Heart left ventricle (tissue), 16 donors: Measurements from ENCODE around the gene KLF7. TPM values are rescaled to one million over a fixed set of nuclear protein-coding genes. Genes with fewer than 3 reads are reported as not detected.

ENCODE experiments used
- ATAC-seq, 4 donors: fragments of 200-7000 bp; cut with Tn5 transposase; one replicate each; pipeline ENCODE4 v1.9.1; 2020 to 2022; ENCODE audit warnings: moderate library complexity in 4 of 4, mild to moderate bottlenecking in 3 of 4, moderate number of reproducible peaks in 1 of 4
- DNase-seq, 5 donors: peaks; one replicate each; pipeline ENCODE4 v3.0.0-alpha.2; 2020
- H3K27ac ChIP-seq, 12 donors: fragments of 200-600 bp; sonication (generic) in 4 of 12; one replicate each; pipeline versions ENCODE4 v1.5.0 to v1.8.0; 2016 to 2022; ENCODE audit warnings: mild to moderate bottlenecking in 2 of 12
- H3K27me3 ChIP-seq, 9 donors: fragments of 200-600 bp; sonication (generic) in 2 of 9; one replicate each; pipeline versions ENCODE4 v1.5.1 to v1.8.0; 2016 to 2022; ENCODE audit warnings: mild to moderate bottlenecking in 3 of 9
- H3K36me3 ChIP-seq, 9 donors: fragments of 200-600 bp; sonication (generic) in 2 of 9; one replicate each; pipeline versions ENCODE4 v1.5.0 to v1.8.0; 2018 to 2022; ENCODE audit warnings: mild to moderate bottlenecking in 2 of 9
- H3K4me1 ChIP-seq, 12 donors: fragments of 200-600 bp; sonication (generic) in 4 of 12; one replicate each; pipeline versions ENCODE4 v1.5.0 to v1.8.0; 2016 to 2022; ENCODE audit warnings: mild to moderate bottlenecking in 3 of 12
- H3K4me3 ChIP-seq, 12 donors: fragments of 200-600 bp; sonication (generic) in 4 of 12; one replicate each; pipeline versions ENCODE4 v1.5.0 to v1.8.0; 2017 to 2022; ENCODE audit warnings: mild to moderate bottlenecking in 9 of 12, moderate library complexity in 4 of 12
- H3K9me3 ChIP-seq, 12 donors: fragments of 200-600 bp; sonication (generic) in 4 of 12; one replicate each; pipeline versions ENCODE4 v1.5.0 to v1.8.0; 2016 to 2022; ENCODE audit warnings: mild to moderate bottlenecking in 1 of 12
- CTCF ChIP-seq, 12 donors: fragments of 200-600 bp; sonication (generic) in 4 of 12; IDR thresholded peaks; one replicate each; pipeline versions ENCODE4 v1.5.0 to v1.8.0; 2018 to 2022; ENCODE audit warnings: antibody characterized with exemption in 12 of 12, mild to moderate bottlenecking in 5 of 12
- POLR2A ChIP-seq, 2 donors: fragments of 450-650 bp; IDR thresholded peaks; one replicate each; pipeline ENCODE4 v1.6.1; 2017; ENCODE audit warnings: antibody characterized with exemption in 2 of 2, mild to moderate bottlenecking in 2 of 2, moderate library complexity in 2 of 2
- WGBS, 4 donors: extraction: QIAGEN DNeasy Blood & Tissue Kit in 2 of 4; methylation state at CpG; one replicate each; pipeline versions ENCODE4 v1.1.5 to v1.1.7; 2013 to 2018; 5-methylcytosine and 5-hydroxymethylcytosine counted together
- intact Hi-C, 10 donors: fragments of 100-400 bp; cut with DNase I; formaldehyde crosslinking; loops; one replicate each; pipeline versions ENCODE4 v1.11.1 to v1.14.2; 2022
- polyA plus RNA-seq, 2 donors: library from polyadenylated mRNA; stranded (reverse); fragments of 200-250 nt; gene quantifications; one replicate each; pipeline ENCODE4 v1.2.3, GENCODE V29; 2013
- total RNA-seq, 9 donors: library from RNA; depleted of rRNA in 2 of 9; stranded (reverse); fragments of >200 nt in 2 of 9; fragmentation: NEBNext Ultra II Directional in 3 of 9; extraction: Animal tissue kit (Norgen Biotek cat#: 25700) in 3 of 9; gene quantifications; one replicate each; pipeline versions ENCODE4 v1.1.0 to v1.2.4, GENCODE V29; 2016 to 2023
- donor health status: ischemic (EF 13 %, LVEDD 7.1; RV severe dilation, severe dysfunction).
- donor health status: healthy with polysubstance abuse.
- donor health status: DM: no; HTN: yes; CAD: no.
- donor health status: DM: no; HTN: no; CAD: no.
- donor health status: ischemic (EF 25% LVEDD 6.9; RV normal size, moderate dysfunction).
- donor health status: ischemic (EF 25% LVEDD 5.7; RV mildly dilated, moderate dysfunction).
- donor health status: healthy.
- donor health status: DM: yes; HTN: yes; CAD: no.
- donor health status: ischemic (EF 35%, LVEDD 5.7; RV mildly dilated, moderate dysfunction).
- donor health status: nonischemic (EF 11% LVEDD 7.7; RV severe dilation, severe dysfunction).
- donor health status: DM: yes; HTN: yes; CAD: no.
- donor health status: PGD.
- donor health status: ischemic (EF 29% LVEDD 5.4; RV normal size, mild dysfunction).
- donor health status: nonischemic (EF 23%, LVEDD 6.1; RV moderate dilation, normal function).

Gene KLF7
- total and polyA plus RNA-seq, 11 donors: 5.0 to 49.8 (median 26.2) TPM

DNA sequence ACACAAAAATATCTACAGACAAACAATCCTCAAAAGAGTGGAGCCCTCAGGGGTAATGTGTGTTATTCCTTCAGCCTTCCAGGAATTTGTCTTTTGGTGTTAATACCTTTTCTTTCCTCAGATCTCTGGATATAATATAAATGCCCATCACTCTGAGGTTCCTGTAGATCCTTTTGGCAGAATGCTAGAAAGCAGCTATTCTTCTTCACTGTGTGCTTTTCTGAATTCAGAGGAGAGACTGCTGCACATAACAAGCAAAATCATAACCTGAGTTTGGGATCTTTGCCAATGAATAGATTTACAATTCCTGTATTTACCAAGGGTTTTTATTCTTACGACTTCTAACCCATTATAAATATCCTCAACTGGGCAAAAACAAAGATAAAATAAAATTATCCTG is 57.3 kb downstream of the KLF7 start:
- no peak overlapping the region for H3K27ac ChIP-seq
- H3K4me1 ChIP-seq: peaks cover 0 to 46% (median 4%) of the 10 kb centered on the region in 12 donors
- intact Hi-C loops: no loop called here
- DNase-seq (no peak), ATAC-seq (no peak)
- no peaks in the 10 kb centered on the region for H3K9me3 ChIP-seq
- peaks cover 0 to 82% (median 47%) of the 10 kb centered on the region in 9 donors for H3K36me3 ChIP-seq
- H3K27me3 ChIP-seq: no peaks in the 10 kb centered on the region
- WGBS, 4 donors: 71 to 91% (median 84%) methylated on average over 1 of the region's 1 CpG
- no peak overlapping the region for H3K4me3 ChIP-seq
- TF ChIP-seq POLR2A (IDR thresholded peaks at IDR 0.05) (no peak), CTCF (IDR thresholded peaks at IDR 0.05) (no peak)

DNA sequence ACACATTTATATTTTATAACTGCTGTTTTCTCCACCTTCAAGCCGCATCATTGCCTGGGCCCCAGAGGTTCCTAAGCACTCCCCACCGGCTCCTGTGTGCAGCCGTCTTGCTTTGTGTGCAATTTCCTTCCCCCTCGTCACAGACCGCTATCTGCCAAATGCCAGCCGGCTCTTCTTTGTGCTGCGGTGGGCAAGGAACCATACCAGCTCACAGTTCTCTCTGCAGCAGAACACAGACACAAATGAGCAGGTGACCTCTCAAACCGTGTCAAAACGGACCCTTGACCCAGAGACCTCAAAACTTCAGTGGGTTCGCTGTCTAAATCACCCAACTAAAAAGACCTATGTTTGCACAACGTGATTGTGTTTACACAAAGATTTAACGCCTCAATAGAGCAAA is 58.2 kb downstream of the KLF7 start:
- peak in 2 of 4 donors; percentile 38 to 42 for ATAC-seq

DNA sequence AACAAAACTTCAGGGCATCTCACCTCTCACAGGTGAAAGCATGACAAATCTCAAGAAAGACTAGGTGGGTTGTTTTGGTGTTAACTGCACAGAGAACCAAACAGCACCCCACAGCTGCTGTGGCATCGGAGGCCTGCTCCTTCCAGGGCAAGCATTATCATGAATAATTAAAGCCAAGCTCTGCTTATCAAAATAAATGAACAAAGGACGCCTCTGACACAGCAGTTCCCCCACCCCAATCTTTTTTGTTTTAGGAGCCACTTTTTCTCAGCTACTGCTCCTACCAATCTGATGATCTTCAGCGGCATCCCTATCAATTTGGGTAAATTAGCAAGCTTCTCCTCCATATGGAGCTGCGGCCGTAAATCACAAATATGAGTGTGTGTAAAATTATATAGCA is 58.6 kb downstream of the KLF7 start:
- no peak for DNase-seq
- TF ChIP-seq POLR2A (IDR thresholded peaks at IDR 0.05): no peak
- TF ChIP-seq CTCF (IDR thresholded peaks at IDR 0.05): no peak
- intact Hi-C loops: no loop called here
- Histone ChIP-seq H3K9me3 (no peaks in the 10 kb centered on the region), H3K27me3 (no peaks in the 10 kb centered on the region), H3K36me3 (peaks cover 0 to 82% (median 47%) of the 10 kb centered on the region in 9 donors), H3K27ac (no peak overlapping the region), H3K4me1 (peaks cover 0 to 47% (median 5%) of the 10 kb centered on the region in 12 donors), H3K4me3 (no peak overlapping the region)
- ATAC-seq: no peak
- WGBS, 4 donors: 73 to 89% (median 84%) methylated on average over 5 of the region's 5 CpGs

More for the DNA sequence above, 58.2 kb downstream of the KLF7 start:
- Histone ChIP-seq H3K9me3 (no peaks in the 10 kb centered on the region), H3K4me3 (no peak overlapping the region), H3K27ac (no peak overlapping the region), H3K27me3 (no peaks in the 10 kb centered on the region), H3K4me1 (peaks cover 0 to 47% (median 4%) of the 10 kb centered on the region in 12 donors), H3K36me3 (peaks cover 0 to 83% (median 47%) of the 10 kb centered on the region in 9 donors)
- intact Hi-C loops: no loop called here
- TF ChIP-seq CTCF (IDR thresholded peaks at IDR 0.05) (no peak), POLR2A (IDR thresholded peaks at IDR 0.05) (no peak)
- 63 to 90% (median 74%) methylated on average over 12 of the region's 12 CpGs for WGBS, 4 donors
- no peak for DNase-seq

- H3K9me3 ChIP-seq: no peaks in the 10 kb centered on the region
- 88 to 100% (median 97%) methylated on average over 2 of the region's 2 CpGs for WGBS, 4 donors
- H3K27ac ChIP-seq: no peak overlapping the region
- H3K27me3 ChIP-seq: no peaks in the 10 kb centered on the region
- no peak for DNase-seq
- ATAC-seq: no peak
- no peak for TF ChIP-seq POLR2A (IDR thresholded peaks at IDR 0.05)
- no peak for TF ChIP-seq CTCF (IDR thresholded peaks at IDR 0.05)
- intact Hi-C loops: no loop called here
- H3K4me3 ChIP-seq: no peak overlapping the region
- peaks cover 0 to 60% (median 30%) of the 10 kb centered on the region in 9 donors for H3K36me3 ChIP-seq
- H3K4me1 ChIP-seq: peaks cover 0 to 25% (median 5%) of the 10 kb centered on the region in 12 donors
Observed at GRCh38 chr2:207103132-207103531, 62.6 kb downstream of the KLF7 start.
